HCT116 (cell line): ENCODE data around the gene ATXN2.

Experiments used
- CBX3 ChIP-seq: IDR thresholded peaks from 2 replicates; pipeline ENCODE4 v1.6.1; 2012; ENCODE audit warnings: low read depth
- CEBPB ChIP-seq: IDR thresholded peaks from 2 replicates; pipeline ENCODE4 v1.6.1; 2012; ENCODE audit warnings: low read depth
- EZH2phosphoT487 ChIP-seq: fragments of 200-600 bp; IDR thresholded peaks from 2 replicates; pipeline ENCODE4 v1.6.1; 2018; ENCODE audit warnings: antibody characterized with exemption, borderline replicate concordance
- JUND ChIP-seq: IDR thresholded peaks from 2 replicates; pipeline ENCODE4 v1.6.1; 2012
- POLR2A ChIP-seq: IDR thresholded peaks from 2 replicates; pipeline ENCODE4 v1.7.0; 2011; ENCODE audit warnings: borderline replicate concordance; ENCODE audit not compliant: insufficient read depth, insufficient read length; ENCODE audit errors: extremely low read depth
- POLR2AphosphoS5 ChIP-seq: IDR thresholded peaks from 2 replicates; pipeline ENCODE4 v1.6.1; 2011; ENCODE audit warnings: mild to moderate bottlenecking, low read depth, low read length, moderate library complexity
- SIN3A ChIP-seq: IDR thresholded peaks from 2 replicates; pipeline ENCODE4 v1.6.1; 2012; ENCODE audit warnings: low read depth
- SP1 ChIP-seq: IDR thresholded peaks from 2 replicates; pipeline ENCODE4 v1.6.1; 2012; ENCODE audit warnings: low read depth
- ZNF274 ChIP-seq: fragments of 200-500 bp; sonication (Bioruptor generic); IDR thresholded peaks from 2 replicates; pipeline ENCODE4 v1.6.1; 2014; ENCODE audit warnings: mild to moderate bottlenecking, low read depth, low read length, inconsistent platforms
- TF ChIP-seq, protein P1 (sequence below), 3 experiments: fragments of 200-600 bp in 1 of 3; sonication (generic) in 1 of 3; IDR thresholded peaks in 2 of 3; conservative IDR thresholded peaks in 1 of 3; 2 replicates each; pipeline ENCODE4 v1.5.1; 2012 to 2017; ENCODE audit warnings: low read depth in 2 of 3, low read length in 2 of 3, antibody characterized with exemption in 1 of 3, borderline replicate concordance in 1 of 3, control low read depth in 1 of 3, mild to moderate bottlenecking in 1 of 3, mixed read lengths in 1 of 3, mixed run types in 1 of 3, moderate library complexity in 1 of 3; ENCODE audit not compliant: insufficient read depth in 1 of 3
- TF ChIP-seq, protein P2 (sequence below): IDR thresholded peaks from 2 replicates; pipeline ENCODE4 v1.6.1; 2012; ENCODE audit warnings: low read depth
- TF ChIP-seq, protein P3 (sequence below): IDR thresholded peaks from 2 replicates; pipeline ENCODE4 v1.6.1; 2011; ENCODE audit warnings: mild to moderate bottlenecking, low read length, moderate library complexity; ENCODE audit not compliant: insufficient replicate concordance; ENCODE audit errors: extremely low read depth
- TF ChIP-seq, protein P4 (sequence below): IDR thresholded peaks from 2 replicates; pipeline ENCODE4 v1.6.1; 2012

DNA sequence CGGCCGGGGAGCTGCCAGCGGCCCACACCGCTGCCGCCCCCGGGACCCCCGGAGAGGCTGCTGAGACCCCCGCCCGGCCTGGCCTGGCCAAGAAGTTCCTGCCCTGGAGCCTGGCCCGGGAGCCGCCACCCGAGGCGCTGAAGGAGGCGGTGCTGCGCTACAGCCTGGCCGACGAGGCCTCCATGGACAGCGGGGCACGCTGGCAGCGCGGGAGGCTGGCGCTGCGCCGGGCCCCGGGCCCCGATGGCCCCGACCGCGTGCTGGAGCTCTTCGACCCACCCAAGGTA lies 180.6 kb downstream of the ATXN2 start:
- TF ChIP-seq SP1, result no peak
- TF ChIP-seq POLR2AphosphoS5, result no peak
- TF ChIP-seq, protein P1, sequence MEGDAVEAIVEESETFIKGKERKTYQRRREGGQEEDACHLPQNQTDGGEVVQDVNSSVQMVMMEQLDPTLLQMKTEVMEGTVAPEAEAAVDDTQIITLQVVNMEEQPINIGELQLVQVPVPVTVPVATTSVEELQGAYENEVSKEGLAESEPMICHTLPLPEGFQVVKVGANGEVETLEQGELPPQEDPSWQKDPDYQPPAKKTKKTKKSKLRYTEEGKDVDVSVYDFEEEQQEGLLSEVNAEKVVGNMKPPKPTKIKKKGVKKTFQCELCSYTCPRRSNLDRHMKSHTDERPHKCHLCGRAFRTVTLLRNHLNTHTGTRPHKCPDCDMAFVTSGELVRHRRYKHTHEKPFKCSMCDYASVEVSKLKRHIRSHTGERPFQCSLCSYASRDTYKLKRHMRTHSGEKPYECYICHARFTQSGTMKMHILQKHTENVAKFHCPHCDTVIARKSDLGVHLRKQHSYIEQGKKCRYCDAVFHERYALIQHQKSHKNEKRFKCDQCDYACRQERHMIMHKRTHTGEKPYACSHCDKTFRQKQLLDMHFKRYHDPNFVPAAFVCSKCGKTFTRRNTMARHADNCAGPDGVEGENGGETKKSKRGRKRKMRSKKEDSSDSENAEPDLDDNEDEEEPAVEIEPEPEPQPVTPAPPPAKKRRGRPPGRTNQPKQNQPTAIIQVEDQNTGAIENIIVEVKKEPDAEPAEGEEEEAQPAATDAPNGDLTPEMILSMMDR (IDR thresholded peaks at IDR 0.05 in 2 of 3, conservative IDR thresholded peaks at IDR 0.05 in 1 of 3; ENCODE audit: borderline replicate concordance in 1 of 3, insufficient read depth in 1 of 3, low read depth in 2 of 3, low read length in 2 of 3), result no peak
- TF ChIP-seq POLR2A, result no peak
- TF ChIP-seq, protein P2, sequence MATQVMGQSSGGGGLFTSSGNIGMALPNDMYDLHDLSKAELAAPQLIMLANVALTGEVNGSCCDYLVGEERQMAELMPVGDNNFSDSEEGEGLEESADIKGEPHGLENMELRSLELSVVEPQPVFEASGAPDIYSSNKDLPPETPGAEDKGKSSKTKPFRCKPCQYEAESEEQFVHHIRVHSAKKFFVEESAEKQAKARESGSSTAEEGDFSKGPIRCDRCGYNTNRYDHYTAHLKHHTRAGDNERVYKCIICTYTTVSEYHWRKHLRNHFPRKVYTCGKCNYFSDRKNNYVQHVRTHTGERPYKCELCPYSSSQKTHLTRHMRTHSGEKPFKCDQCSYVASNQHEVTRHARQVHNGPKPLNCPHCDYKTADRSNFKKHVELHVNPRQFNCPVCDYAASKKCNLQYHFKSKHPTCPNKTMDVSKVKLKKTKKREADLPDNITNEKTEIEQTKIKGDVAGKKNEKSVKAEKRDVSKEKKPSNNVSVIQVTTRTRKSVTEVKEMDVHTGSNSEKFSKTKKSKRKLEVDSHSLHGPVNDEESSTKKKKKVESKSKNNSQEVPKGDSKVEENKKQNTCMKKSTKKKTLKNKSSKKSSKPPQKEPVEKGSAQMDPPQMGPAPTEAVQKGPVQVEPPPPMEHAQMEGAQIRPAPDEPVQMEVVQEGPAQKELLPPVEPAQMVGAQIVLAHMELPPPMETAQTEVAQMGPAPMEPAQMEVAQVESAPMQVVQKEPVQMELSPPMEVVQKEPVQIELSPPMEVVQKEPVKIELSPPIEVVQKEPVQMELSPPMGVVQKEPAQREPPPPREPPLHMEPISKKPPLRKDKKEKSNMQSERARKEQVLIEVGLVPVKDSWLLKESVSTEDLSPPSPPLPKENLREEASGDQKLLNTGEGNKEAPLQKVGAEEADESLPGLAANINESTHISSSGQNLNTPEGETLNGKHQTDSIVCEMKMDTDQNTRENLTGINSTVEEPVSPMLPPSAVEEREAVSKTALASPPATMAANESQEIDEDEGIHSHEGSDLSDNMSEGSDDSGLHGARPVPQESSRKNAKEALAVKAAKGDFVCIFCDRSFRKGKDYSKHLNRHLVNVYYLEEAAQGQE, result no peak
- TF ChIP-seq, protein P3, sequence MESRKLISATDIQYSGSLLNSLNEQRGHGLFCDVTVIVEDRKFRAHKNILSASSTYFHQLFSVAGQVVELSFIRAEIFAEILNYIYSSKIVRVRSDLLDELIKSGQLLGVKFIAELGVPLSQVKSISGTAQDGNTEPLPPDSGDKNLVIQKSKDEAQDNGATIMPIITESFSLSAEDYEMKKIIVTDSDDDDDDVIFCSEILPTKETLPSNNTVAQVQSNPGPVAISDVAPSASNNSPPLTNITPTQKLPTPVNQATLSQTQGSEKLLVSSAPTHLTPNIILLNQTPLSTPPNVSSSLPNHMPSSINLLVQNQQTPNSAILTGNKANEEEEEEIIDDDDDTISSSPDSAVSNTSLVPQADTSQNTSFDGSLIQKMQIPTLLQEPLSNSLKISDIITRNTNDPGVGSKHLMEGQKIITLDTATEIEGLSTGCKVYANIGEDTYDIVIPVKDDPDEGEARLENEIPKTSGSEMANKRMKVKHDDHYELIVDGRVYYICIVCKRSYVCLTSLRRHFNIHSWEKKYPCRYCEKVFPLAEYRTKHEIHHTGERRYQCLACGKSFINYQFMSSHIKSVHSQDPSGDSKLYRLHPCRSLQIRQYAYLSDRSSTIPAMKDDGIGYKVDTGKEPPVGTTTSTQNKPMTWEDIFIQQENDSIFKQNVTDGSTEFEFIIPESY, result no peak
- no peak for TF ChIP-seq ZNF274
- no peak for TF ChIP-seq JUND
- no peak for TF ChIP-seq CBX3
- TF ChIP-seq CEBPB, result no peak
- no peak for TF ChIP-seq SIN3A
- no peak for TF ChIP-seq EZH2phosphoT487
- TF ChIP-seq, protein P4, sequence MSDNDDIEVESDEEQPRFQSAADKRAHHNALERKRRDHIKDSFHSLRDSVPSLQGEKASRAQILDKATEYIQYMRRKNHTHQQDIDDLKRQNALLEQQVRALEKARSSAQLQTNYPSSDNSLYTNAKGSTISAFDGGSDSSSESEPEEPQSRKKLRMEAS, result no peak
